Heart left ventricle (tissue), 13 donors: ENCODE data around the gene GNA15.

Source experiments
- POLR2A ChIP-seq, 2 donors: fragments of 450-650 bp; IDR thresholded peaks; one replicate each; pipeline ENCODE4 v1.6.1; 2017; ENCODE audit warnings: antibody characterized with exemption in 2 of 2, mild to moderate bottlenecking in 2 of 2, moderate library complexity in 2 of 2
- TF ChIP-seq, protein P1 (sequence below), 12 donors: fragments of 200-600 bp; sonication (generic) in 4 of 12; IDR thresholded peaks; one replicate each; pipeline versions ENCODE4 v1.5.0 to v1.8.0; 2018 to 2022; ENCODE audit warnings: antibody characterized with exemption in 12 of 12, mild to moderate bottlenecking in 5 of 12
- donor health status: ischemic (EF 13 %, LVEDD 7.1; RV severe dilation, severe dysfunction).
- donor health status: DM: no; HTN: yes; CAD: no.
- donor health status: DM: no; HTN: no; CAD: no.
- donor health status: ischemic (EF 25% LVEDD 6.9; RV normal size, moderate dysfunction).
- donor health status: ischemic (EF 25% LVEDD 5.7; RV mildly dilated, moderate dysfunction).
- donor health status: ischemic (EF 35%, LVEDD 5.7; RV mildly dilated, moderate dysfunction).
- donor health status: nonischemic (EF 11% LVEDD 7.7; RV severe dilation, severe dysfunction).
- donor health status: DM: yes; HTN: yes; CAD: no.
- donor health status: PGD.
- donor health status: ischemic (EF 29% LVEDD 5.4; RV normal size, mild dysfunction).
- donor health status: nonischemic (EF 23%, LVEDD 6.1; RV moderate dilation, normal function).

DNA sequence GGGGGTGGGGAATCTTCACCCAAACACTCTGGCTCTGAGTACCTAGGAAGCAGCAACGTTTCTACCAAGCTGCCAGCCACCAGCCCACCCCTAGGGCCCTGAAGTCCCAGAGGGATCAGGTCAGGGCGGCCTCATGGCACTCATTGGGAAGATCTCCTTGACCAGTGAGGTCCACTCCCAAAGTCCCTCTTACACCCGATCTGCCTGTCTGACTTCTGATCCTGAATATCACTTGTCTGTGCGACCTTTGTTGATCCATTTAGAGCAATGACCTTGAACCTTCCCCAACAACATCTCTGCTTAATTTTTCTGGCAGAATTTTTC, 2.1 kb upstream of the GNA15 start:
- TF ChIP-seq, protein P1, sequence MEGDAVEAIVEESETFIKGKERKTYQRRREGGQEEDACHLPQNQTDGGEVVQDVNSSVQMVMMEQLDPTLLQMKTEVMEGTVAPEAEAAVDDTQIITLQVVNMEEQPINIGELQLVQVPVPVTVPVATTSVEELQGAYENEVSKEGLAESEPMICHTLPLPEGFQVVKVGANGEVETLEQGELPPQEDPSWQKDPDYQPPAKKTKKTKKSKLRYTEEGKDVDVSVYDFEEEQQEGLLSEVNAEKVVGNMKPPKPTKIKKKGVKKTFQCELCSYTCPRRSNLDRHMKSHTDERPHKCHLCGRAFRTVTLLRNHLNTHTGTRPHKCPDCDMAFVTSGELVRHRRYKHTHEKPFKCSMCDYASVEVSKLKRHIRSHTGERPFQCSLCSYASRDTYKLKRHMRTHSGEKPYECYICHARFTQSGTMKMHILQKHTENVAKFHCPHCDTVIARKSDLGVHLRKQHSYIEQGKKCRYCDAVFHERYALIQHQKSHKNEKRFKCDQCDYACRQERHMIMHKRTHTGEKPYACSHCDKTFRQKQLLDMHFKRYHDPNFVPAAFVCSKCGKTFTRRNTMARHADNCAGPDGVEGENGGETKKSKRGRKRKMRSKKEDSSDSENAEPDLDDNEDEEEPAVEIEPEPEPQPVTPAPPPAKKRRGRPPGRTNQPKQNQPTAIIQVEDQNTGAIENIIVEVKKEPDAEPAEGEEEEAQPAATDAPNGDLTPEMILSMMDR (IDR thresholded peaks at IDR 0.05) = no peak
- no peak for TF ChIP-seq POLR2A (IDR thresholded peaks at IDR 0.05)
